Astrocyte of the hippocampus (primary cell): ENCODE results near the gene CCDC107.

ENCODE experiments used
- DNase-seq: peaks from one replicate; pipeline ENCODE4 v3.0.0; 2011; ENCODE audit warnings: low read depth, low spot score

The CCDC107 gene

DNA sequence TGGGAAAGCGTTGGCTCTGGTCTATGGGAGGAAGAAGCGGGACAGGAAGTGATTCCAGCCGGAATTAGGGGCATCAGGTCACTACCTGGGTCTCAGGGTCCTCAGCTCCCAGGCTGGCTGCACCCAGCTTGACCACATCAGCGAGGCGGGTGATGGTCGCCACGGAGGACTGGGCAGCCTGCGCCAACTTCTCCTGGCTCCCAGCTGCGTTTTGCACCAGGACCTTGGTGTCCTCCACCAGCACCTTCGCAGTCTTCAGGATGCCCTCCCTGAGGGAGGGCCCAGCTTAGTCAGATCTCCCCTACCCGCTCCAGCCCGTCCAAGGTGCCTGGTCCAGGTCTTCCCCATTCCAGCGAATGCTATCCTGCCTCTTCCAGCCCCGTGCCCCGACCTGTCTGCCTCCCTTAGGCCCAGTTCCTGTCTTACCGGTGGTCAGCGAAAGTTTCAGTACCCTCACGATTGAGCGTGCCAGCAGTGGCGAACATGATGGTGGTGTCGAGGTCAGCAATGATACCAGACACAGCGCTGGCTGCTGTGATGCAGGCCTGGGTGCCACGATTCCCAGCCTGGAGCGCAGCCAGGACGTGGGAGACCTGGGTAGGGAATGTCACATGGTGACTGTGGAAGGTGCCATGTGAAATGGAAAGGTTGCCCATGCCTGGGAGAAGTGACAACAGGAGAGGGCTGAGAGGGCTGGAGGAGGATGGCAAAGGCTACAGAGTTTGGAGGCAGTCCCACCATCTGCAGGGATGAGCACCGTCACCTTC, 46.0 kb downstream of the CCDC107 start:
- DNase-seq: no peak

DNA sequence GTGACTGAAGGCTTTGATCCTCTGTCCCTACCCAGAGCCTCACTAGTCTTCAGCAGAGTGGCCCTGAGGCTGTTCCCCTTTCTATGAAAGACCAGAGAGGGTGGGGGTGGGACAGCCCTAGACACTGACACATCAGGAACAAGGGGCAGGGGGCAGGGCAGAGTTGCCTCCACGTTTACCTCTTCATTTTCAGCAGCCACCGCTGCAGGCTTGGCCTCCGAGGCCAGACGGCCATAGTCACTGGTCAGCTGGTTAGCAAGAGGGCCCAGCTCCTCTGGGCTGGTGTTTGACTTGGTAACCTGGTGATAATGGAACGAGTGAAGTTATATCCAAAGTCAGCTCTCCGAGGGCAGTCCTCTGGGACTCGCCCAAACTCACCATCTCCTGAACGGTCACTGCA, 47.3 kb downstream of the CCDC107 start:
- DNase-seq: no peak

DNA sequence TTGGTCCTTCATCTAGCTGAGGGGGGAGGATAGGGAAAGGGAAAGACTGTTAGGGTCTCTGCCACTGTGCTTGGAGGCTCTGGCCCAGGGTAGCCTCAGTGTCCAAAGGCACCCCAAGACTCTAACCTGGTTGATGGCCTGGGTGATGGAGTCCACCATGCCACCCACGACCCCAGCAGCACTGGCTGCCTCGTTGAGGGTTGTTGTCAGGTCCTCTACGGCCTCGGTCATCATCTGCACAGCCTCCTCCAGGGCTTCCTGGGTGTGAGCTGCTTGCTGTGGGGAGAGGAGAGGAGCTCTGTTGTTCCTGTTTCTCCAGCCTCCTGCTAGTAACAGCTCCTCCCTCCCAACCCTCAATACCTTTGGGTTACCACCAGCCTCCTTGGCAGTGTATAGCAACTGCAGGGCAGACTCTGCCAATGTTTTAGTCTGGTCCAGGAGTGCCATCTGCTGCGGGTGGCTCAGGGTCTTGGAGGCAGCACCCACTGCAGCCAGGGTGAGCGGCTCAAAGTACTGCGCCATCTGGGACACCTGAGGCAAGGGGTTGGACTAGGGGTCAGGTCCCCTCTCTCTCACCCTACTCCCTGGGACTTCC, 47.8 kb downstream of the CCDC107 start:
- no peak for DNase-seq

DNA sequence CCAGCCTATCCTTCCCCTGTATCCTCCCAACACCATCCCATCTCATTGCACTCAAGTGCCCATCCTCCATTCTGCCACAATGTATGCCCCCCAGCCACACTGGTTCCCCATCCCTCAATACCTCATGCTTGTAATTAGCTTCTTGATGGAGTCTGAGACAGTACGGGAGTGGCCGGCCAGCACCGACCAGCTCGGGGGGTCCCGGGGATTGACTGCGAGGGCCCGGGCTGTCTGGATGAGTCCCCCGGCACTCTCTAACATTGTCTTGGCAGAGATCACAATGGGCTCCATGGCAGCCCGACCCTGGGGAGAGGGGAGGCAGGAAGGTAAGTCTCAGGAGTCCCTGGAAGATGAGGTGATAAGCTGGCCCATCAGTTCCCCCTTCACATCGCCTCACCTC, 48.9 kb downstream of the CCDC107 start:
- no peak for DNase-seq

DNA sequence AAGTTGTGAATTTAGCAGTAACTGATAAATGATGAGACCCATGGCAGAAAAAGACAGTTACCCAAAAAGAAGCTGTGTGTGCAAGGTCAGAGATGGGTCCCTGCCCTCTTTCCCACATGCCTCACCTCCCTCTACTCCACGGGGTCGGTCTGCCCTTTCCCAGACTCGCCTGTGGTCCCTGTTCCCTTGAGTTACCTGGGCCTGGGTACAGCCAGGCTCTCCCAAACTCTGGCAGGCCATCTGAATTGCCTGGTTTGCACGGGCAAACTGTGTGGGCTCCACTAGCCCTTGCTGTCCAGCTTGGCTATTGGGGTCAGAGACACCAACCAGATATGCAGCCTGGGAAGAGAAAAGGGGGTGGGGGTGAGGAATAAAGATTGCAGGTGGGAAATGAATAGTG, 50.1 kb downstream of the CCDC107 start:
- DNase-seq: no peak

DNA sequence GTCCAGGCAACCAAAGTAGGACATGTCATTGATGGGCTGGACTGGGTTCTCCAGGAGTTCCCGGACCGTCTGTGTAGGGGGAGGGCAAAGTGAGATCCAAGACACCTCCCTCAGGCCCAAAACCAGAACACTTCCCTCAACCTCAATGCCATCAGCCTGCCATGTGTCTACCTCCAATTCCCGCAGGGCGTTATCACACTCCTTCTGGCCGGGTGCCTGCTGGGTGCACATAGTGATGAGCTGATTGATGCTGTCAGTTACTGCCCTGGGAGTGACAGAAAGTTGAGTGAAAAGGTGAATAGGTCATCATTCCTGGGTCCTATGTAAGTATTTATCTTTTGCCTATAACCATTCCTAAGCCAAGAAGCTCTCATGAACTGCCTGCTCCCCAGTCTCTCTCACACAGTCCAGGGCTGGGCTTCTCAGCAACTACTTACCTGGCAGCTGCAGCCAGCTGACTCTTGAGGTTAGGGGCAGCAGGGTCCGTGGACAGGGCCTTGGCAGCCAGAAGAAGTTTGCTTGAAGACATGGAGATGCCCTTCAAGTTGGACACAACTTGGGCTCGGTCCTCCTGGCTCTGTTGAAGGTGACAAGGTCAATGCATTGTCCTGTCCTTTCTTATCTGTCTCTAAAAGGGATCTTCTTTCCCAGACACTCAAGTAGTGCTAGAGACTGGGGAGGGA, 52.9 kb downstream of the CCDC107 start:
- no peak for DNase-seq
